Measurements from ENCODE around the gene RIIAD1.

The RIIAD1 gene

GRCh38 chr1:151711044-151711800, 10.1 kb upstream of the RIIAD1 start:
- no peak for DNase-seq (ENCODE audit: low read depth in 2 of 2)

GRCh38 chr1:151711951-151712350, 9.4 kb upstream of the RIIAD1 start:
- DNase-seq (ENCODE audit: low read depth in 2 of 2) = no peak

GRCh38 chr1:151713044-151713443, 8.3 kb upstream of the RIIAD1 start:
- DNase-seq (ENCODE audit: low read depth in 2 of 2) = no peak

GRCh38 chr1:151713874-151714273, 7.4 kb upstream of the RIIAD1 start:
- no peak for DNase-seq (ENCODE audit: low read depth in 2 of 2)

- DNase-seq (ENCODE audit: low read depth in 2 of 2) = no peak
These were observed 6.2 kb upstream of the RIIAD1 start for GRCh38 chr1:151714820-151715725.

- no peak for DNase-seq (ENCODE audit: low read depth in 2 of 2)
These were observed 5.5 kb upstream of the RIIAD1 start for GRCh38 chr1:151715726-151716404.

- DNase-seq (ENCODE audit: low read depth in 2 of 2) = no peak
These were observed 4.9 kb upstream of the RIIAD1 start for GRCh38 chr1:151716405-151716762.

- no peak for DNase-seq (ENCODE audit: low read depth in 2 of 2)
These were observed 4.3 kb upstream of the RIIAD1 start, which contains the start of gene CELF3 for GRCh38 chr1:151716771-151717631. Gene CELF3 (minus strand): TSS chr1:151716803. CDS start chr1:151716020, 783 bp downstream.

- DNase-seq (ENCODE audit: low read depth in 2 of 2) = no peak
These were observed 3.3 kb upstream of the RIIAD1 start for GRCh38 chr1:151718011-151718431.

GRCh38 chr1:151718666-151719065, 2.7 kb upstream of the RIIAD1 start:
- no peak for DNase-seq (ENCODE audit: low read depth in 2 of 2)

GRCh38 chr1:151720125-151720524, 1.2 kb upstream of the RIIAD1 start:
- DNase-seq (ENCODE audit: low read depth in 2 of 2) = no peak

GRCh38 chr1:151720554-151720953, 768 bp upstream of the RIIAD1 start:
- no peak for DNase-seq (ENCODE audit: low read depth in 2 of 2)

GRCh38 chr1:151721788-151722510, 627 bp downstream of the RIIAD1 start:
- no peak for DNase-seq (ENCODE audit: low read depth in 2 of 2)

GRCh38 chr1:151723726-151724370, 2.5 kb downstream of the RIIAD1 start:
- DNase-seq (ENCODE audit: low read depth in 2 of 2) = no peak

GRCh38 chr1:151728151-151729054, 7.1 kb downstream of the RIIAD1 start:
- no peak for DNase-seq (ENCODE audit: low read depth in 2 of 2)

- no peak for DNase-seq (ENCODE audit: low read depth in 2 of 2)
These were observed 8.0 kb downstream of the RIIAD1 start for GRCh38 chr1:151729157-151729965.

GRCh38 chr1:151729966-151730291, 8.6 kb downstream of the RIIAD1 start:
- DNase-seq (ENCODE audit: low read depth in 2 of 2) = no peak

GRCh38 chr1:151733126-151733525, 11.8 kb downstream of the RIIAD1 start:
- DNase-seq (ENCODE audit: low read depth in 2 of 2) = no peak
